NCI-H510A treated with DMSO at 0.1 percent for 48 hours (cell line): ENCODE data around the gene FBRS.
"Not testable (repeated sequence)": the region's sequence is repeated elsewhere in the genome, so short reads cannot be mapped to it uniquely, and the experiment has no call there.

Experiments
- DNase-seq: peaks from one replicate; lab custom pipeline; 2025; lab: John Stamatoyannopoulos, UW

Gene FBRS

DNA sequence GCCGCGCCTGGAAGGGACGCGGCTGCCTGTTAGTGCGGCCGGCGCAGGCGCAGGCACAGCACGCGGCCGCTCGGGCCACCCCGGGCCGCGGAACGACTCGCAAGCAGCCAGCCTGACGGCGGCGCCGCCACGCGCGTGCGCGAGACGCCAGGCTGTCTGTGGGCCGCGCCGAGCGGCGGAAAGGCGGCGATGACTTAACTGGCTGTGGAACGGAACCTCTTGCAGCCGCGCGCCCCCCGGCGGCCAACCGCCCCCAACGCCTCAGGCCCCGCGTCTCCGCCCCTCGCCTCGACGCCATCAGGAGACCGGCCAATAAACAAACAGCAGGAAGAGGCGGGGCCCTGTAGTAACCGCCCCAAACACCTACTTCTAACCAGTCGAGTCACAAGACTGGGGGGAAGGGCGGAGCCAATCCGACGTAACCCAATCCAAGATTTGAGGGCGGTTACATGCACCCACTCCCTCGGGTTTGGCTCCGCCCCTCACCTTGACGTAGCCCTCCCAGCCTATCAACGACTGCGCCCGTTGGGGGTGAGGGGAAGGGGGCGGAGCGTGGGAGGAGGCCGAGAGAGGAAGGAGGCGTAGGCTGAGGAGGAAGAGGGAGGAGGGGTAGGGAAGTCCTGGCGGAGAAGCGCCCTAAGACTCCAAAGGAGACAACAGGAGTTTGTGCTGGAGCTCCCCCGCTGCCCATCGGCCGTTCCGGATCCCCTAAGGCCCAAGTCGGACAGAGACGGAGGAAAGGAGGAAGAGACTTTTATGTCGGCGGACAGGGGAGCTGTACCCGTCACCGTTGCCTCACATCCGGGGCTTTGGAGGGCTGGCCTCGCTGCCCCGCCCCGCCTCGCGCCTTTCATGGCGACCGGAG lies at the start of gene FBRS:
Gene FBRS, plus strand, starts transcription at position 566 of the 865 bp plus-strand sequence. CDS start 1,088 bp downstream, outside the sequence.
- peak; percentile 99 for DNase-seq

DNA sequence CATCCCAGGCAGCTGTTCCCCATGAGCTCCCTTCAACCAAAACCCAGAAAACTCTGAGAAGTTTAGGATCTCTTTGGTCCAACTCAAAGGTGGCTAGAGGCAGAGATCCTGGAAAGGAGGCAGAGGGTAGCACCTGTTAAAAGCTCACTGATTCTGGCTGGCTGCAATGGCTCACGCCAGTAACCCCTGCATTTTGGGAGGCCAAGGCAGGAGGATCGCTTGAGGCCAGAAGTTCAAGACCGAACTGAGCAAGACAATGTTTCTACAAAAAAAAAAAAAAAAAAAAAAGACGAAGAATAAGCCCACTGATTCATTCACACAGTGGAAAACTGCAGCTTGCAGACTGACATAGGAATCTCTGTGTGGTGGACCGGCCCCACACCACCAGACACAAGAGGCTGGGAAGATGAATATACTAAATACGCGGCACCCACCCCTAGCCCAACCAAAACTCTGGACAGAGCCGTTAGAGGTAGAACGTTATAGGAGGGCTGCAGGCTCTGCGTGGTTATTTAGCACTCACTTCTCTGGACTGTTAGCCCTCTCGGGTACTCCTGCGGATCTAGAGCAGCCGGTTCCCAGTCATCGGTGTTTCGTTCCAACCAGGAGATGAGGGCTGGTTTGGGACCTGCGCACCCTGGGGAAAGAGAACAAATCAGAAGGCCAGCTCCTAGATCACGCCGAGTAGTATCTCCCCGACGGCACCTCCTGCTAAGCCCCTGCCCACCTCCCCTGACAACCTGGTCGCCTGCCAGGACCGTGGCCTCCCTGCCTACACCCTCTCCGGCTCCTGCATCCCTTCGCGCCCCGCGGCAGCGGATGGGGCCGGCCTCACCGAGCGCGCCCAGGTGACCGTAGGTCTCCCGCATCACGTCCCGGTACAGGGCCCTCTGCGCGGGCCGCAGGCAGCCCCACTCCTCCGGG lies 49.0 kb upstream of the FBRS start:
- peak; percentile 45 for DNase-seq

DNA sequence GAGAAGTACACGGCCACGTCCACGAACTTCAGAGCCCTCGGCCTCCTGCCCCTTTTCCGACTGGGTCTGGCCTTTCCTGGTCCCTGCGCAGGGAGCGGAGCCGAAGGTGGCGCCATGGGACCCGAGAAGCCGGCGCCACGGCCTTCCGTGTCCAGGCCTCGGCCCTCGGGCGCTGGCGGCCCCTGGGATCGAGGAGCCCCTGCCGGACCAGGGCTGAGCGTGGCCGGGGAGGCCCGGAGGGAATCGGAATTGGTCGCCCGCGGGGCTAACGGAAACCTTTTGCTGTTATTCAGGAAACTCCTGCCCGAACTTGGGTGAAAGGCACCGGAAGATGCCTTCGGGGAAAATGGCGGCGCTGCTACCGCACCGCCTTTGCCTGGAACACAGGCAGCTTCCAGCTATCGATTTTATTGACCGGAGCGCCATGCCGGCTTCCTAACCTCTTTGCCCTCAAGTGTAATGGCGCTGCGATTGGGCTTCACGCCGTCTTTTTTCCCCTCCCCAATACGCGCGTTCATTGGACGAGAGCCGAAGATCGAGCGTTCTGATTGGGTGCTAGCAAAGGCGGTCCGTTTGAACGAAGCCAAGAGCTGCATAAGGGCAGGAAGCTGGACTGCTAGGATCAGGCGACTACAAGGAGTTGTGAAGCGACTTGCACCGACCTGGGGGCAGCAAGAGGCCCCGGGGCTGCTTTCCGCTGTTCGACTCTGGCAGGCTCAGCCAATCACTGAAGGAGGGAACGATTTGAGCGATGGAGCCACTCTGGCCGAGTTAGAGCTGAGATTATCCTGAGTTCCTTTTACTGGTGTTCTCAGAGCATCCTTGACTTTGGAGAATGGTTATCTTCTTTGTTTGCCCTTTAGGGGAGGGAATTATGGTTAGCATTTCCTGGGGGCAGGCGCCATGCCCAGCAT lies 48.0 kb upstream of the FBRS start, which contains the start of gene ZNF689:
Gene ZNF689, minus strand, starts transcription at position 464 of the 914 bp plus-strand sequence. Its CDS starts 348 bp downstream, at position 116.
- peak; percentile 99 for DNase-seq

DNA sequence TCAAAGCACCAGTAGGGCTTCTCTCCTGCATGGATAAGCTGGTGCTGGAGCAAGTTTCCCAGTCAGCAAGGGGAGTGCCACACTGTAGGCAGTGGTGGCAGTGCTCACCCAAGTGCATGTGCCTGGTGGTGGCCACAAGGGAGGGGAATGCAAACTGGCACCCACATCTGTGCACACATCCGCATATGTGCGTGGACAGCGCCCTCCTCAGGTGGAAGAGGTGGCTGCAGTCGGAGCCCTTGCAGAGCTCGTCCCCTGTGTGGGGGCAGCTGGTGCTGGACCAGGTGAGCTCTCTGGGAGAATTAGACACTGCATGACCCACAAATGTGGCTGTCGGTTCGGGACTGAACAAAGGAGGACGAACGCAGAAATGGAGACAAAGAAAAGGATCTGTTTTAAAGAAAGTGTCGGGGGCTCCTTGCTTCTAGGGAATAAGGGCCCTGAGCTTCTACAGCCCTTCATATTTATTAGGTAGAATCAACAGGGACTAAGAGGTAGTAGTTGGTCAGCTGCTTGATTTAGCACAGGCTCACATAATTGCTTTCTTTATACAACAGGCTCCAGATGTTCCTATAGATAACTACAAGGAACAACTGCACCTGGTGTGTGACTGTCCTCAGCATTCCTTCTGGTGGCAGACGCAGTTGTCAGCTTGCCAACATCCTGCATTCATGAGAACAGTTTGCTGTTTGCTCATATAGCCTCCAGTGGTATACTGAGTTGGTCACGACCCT lies 42.7 kb upstream of the FBRS start:
- DNase-seq = peak; percentile 49

DNA sequence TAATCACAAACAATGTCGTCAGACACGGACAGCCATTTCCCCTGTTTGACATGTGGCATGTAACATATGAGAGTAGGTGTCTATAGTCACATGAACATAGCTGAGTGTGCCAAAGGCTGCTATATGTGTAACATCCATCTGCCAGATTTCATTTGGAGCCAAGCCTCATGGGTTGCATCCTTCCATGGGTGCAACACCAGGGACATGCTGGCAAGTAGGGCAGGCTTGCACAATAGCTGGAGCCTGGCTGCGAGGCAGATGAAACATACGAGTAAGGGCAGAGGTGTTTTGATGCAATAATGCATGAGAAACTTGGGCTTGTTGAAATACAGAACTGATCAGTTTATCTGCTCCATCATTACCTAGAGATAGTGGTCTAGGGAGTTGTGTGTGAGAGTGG lies 39.0 kb upstream of the FBRS start:
- DNase-seq = no peak

DNA sequence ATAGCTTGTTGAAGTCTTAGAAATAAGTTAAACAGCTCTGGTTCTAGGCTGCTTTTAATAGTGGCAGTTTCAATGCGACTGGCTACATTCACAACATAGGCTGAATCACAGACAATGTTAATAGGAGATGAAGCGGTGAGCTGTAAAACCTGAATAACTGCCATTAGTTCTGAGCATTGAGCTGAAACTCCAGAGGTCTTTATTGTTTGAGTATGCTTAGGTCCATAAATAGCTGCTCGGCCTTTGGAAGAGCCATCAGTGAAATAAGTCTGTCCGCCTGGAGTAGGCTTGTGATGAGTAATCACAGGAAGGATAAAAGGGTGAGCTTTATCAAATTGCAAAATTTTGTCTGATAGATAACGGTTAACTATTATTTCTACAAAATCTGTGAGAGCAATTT lies 38.6 kb upstream of the FBRS start:
- no peak for DNase-seq

DNA sequence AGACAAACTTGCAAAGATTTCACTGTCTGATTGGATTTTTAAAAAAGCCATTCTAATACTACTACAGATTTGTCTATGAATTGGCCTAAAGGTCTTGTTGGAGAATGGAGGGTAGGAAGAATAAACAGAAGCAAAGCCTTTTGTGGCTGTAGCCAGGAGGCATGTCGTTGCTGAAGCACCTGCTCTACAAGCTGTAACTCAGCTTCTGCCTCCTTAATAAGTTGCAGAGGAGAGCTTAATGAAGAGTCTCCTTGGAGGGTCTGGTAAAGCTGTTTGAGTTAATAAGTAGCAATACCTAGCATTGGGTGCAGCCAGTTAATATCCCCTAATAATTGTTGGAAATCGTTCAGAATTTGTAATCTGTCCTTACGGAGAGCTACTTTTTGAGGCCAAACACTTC lies 38.1 kb upstream of the FBRS start:
- no peak for DNase-seq

DNA sequence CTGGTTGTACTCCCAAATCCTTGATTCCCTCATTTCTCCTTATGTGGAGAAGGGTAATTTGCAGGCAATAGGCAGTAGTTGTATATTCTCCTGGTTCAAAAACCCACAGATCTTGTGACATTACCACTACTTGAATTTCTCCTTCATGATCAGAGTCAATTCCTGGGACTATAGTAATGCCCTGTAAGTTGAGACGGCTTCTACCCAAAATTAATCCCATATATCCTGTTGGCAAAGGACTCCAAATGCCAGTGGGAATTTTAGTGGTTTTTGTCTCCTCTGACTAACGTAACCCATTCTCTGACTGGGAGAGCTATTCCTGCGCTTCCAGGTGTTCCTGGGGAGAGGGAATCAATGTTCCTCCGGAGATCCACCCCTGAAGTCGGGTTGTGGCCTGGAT lies 36.5 kb upstream of the FBRS start:
- DNase-seq = no peak

DNA sequence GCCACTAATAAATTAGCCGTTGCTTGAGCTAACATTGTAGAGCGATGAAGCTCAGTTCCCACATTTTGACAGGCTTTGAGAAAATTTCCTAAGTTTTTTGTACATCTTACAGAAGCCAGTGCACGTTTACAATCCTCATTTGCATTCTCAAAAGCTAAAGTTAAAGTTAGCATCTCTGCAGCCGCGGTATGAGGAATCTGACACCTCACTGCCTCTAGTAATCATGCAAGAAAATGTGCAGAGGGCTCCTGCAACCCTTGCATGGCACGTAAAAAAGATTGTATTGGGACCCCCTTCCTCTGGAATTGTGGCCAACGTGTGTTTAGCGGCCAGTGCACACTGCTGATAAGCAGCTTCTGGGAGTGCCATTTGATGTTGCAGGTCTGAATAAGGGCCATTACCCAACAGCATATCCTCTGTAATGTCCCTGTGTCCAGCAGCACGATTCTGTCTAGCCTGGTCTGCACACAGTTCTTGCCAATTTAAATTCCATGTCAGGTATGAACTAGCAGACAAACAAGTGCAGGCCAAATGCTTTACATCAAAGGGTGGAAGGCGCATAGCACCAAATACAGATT lies 35.7 kb upstream of the FBRS start:
- no peak for DNase-seq

DNA sequence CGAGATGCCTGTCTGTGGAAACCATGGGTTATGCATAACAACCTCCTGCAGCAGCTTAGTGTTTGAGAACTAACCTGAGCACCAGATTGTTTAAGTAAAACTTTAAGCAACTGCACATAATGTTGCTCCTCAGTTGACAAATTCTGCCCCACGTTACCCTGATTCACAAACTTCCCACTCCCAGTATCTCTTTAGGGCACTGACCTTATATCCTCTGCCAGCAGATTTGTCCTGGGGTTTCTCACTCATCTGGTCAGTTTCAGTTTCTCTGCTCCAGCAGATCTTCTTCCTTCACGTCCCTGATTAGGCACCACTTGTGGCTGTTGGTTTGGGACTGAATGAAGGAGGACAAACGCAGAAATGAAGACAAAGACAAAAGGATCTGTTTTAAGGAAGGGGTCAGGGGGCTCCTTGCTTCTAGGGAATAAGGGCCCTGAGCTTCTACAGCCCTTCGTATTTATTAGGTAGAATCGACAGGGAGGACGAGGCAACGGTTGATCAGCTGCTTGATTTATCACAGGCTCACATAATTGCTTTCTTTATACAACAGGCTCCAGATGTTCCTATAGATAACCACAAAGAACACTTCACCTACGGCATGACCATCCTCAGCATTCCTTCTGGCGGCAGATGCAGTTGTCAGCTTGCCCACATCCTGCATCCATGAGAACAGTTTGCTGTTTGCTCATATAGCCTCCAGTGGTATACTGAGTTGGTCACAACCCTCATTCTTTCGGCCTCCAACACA lies 34.5 kb upstream of the FBRS start:
- DNase-seq = peak; percentile 12

DNA sequence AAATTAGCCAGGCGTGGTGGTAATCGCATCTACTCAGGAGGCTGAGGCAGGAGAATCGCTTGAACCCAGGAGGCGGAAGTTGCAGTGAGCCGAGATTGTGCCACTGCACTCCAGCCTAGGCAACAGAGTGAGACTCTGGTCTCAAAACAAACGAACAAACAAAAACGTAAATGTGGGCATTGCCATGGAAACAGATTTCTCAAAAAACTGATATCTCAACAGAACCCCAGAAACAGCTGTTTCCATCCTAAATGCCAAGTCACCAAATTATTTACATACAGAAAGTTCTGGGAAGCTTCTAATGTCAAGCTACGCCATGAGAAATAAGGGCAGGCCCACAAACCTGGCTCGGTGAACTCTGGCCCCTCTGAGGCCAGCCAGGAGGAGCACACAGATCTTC lies 32.0 kb upstream of the FBRS start:
- no peak for DNase-seq

DNA sequence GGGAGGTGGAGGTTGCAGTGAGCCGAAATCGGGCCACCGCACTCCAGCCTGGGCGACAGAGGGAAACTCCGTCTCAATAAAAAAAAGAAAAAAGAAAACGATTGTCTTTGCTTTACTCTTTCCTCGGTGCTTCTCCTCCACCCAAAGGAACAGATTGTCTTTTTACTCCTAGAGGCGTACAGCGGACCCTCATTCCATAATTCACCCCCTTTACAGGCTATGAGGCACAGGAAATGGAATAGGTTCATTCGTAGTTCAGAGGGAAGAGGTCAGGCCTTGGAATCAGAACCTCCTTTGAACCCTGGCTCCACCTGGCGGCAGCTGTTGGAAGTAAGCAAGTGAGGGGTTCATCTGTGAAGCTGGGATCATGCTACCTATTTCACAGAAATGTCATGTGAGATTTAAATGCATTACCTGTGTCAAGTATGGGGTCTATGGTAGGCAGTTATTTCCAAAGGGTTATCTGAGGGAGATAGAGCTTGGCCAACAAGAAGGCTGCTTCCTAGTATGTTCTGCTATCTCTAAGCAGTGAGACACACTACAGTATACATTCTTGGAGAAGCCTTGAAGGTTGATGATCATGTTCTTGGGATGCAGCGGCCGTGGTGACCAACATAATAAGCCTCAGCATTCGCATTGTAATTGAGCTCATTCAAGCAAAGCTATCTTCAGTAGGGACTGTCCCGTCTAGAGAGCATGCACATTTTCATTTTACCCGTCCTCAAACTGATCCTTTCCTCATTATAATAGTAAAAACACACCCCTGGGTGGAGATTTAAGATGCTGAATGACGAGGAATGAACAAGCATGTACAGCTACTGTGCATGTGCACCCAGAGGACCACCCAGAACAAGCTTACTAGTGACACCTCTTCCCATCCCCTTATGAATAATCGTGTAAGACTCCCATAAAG lies 29.3 kb upstream of the FBRS start:
- DNase-seq = peak; percentile 91

DNA sequence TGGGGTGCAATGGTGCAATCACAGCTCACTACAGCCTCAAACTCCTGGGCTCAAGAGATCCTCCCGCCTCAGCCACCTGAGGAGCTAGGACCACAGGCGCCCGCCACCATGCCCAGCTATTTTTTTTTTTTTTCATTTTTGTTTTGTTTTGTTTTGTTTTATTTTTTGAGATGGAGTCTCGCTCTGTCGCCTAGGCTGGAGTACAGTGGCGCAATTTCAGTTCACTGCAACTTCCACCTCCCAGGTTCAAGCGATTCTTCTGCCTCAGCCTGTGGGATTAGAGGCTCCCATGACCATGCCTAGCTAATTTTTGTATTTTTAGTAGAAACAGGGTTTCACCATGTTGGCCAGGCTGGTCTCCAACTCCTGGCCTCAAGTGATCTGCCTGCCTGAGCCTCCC lies 25.8 kb upstream of the FBRS start:
- not testable (repeated sequence) for DNase-seq

DNA sequence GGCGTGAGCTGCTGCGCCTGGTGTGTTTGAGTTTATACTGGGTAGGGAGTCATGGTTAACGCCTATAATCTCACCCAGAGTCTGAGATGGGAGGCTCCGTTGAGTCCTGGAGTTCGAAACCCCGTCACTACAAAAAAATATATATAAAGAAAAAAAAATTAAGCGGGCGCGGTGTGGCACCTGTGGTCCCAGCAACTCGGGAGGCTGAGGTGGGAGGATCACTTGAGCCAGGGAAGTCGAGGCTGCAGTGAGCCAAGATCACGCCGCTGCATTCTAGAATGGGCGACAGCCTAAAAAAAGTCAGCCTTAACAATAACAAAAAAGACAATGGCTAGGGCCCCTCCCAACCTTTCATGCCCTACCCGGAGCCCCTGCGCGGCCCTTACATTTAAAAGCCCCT lies 24.7 kb upstream of the FBRS start:
- no peak for DNase-seq

DNA sequence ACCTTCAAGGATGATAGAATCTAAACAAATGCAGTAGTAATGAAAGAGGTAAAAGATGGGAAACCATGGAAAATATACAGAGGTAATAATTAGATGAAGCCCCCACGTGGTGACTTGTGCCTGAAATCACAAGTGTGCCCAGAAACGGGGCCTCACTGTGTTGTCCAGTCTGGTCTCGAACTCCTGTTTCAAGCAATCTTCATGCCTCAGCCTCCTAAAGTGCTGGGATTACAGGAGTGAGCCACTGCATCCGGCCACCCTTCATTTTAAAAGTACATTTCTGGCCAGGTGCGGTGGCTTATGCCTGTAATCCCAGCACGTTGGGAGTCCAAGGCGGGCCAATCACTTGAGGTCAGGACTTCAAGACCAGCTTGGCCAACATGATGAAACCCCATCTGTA lies 21.6 kb upstream of the FBRS start:
- DNase-seq = no peak

DNA sequence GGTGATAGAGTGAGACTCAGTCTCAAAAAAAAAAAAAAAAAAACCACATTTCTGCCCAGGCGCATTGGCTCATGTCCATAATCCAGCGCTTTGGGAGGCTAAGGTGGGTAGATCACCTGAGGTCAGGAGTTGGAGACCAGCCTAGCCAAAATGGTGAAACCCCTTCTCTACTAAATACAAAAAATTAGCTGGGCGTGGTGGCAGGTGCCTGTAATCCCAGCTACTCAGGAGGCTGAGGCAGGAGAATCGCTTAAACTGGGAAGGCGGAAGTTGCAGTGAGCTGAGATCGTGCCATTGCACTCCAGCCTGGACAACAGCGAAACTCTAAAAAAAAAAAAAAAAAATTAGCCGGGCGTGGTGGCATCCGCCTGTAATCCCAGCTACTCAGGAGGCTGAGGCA lies 21.1 kb upstream of the FBRS start:
- DNase-seq = not testable (repeated sequence)

DNA sequence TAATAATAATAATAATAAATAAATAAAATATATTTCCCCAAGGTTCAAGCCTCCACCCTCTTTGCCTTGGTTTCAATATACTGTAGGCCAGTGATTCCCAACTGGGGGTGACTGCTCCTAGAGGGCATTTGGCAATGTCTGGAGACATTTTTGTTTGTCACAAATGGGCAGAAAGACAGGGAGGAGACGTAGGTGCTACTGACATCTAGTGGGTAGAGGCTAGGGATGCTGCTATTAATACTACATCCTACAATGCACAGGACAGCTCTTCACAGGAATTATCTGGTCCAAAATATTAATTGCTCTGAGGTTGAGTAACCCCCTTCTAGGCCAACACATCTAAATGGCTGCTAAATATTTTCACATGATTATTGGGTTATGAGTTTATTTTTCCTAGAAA lies 20.3 kb upstream of the FBRS start:
- peak; percentile 75 for DNase-seq

DNA sequence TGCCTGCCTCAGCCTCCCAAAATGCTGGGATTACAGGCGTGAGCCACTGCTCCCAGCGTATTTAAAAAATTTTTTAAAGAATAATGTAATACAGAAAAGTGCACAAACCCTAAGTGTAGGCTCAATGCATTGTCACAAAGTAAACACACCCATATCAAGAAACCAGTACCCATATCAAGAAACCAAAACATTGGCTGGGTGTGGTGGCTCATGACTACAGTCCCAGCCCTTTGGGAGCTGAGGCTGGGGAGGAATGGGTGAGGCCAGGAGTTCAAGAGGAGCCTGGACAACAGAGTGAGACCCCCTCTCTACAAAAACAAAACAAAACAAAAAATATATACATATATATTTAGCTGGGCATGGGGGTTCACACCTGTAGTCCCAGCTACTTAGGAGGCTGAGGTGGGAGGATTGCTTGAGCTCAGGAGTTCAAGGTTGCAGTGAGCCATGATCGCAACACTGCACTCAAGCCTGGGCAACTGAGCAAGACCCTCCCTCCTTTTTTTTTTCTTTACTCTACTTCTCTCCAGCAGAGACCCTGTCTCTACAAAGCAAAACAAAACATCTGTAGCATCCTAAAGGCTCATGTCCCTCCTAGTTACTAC lies 16.8 kb upstream of the FBRS start:
- no peak for DNase-seq
